AG09319 (cell line): Measurements from ENCODE around the gene ANKRD33.

Source experiments
- DNase-seq: peaks from one replicate; pipeline ENCODE4 v3.0.0-alpha.2; 2010; ENCODE audit warnings: low read depth; ENCODE audit errors: extremely low read depth
- CTCF ChIP-seq: IDR thresholded peaks from 2 replicates; pipeline ENCODE4 v1.5.1; 2011; ENCODE audit warnings: low read depth, mild to moderate bottlenecking, inconsistent platforms, low read length, moderate library complexity

Gene ANKRD33

GRCh38 chr12:51905471-51906429 lies 17.8 kb downstream of the ANKRD33 start:
- no peak for TF ChIP-seq CTCF
- DNase-seq: peak; percentile 42

DNA sequence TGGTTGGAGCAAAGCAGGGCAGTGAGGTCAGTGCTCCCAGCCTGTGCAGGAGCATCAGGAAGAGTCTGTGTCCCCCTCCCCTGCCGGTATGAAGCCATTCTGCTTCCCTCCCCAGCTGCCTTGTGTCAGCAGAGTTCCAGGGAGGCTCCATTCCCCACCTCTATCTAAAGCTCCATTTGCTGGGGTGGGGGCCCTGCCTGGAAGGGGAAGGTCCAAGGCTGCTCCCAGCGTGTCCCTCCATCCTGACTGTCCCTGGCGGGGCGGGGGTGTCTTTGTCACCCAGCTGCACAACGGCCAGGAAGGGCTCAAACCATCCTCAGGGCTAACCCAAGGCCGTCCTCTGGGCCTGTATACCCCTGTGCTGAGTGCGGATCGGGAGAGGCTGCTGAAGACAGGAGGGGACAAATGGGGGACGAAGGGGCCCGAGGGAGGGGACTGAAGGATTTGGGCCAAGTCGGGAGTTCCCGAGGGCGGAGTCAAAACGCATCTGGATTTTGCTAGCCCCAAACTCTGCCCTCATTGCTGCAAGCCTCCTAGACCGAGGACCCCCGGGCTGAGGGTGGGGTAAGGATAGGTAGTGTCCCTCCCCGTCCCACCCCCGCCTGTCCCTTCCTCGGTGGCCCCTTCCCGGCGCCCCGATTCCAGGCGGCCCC lies 18.7 kb downstream of the ANKRD33 start:
- DNase-seq: no peak
- TF ChIP-seq CTCF: no peak

- TF ChIP-seq CTCF: no peak
Observed at GRCh38 chr12:51907083-51907855, 19.4 kb downstream of the ANKRD33 start, which contains the start of gene ACVRL1. TSS of gene ACVRL1 (plus strand) at chr12:51907504. CDS start at chr12:51912475, 4,971 bp downstream.

DNA sequence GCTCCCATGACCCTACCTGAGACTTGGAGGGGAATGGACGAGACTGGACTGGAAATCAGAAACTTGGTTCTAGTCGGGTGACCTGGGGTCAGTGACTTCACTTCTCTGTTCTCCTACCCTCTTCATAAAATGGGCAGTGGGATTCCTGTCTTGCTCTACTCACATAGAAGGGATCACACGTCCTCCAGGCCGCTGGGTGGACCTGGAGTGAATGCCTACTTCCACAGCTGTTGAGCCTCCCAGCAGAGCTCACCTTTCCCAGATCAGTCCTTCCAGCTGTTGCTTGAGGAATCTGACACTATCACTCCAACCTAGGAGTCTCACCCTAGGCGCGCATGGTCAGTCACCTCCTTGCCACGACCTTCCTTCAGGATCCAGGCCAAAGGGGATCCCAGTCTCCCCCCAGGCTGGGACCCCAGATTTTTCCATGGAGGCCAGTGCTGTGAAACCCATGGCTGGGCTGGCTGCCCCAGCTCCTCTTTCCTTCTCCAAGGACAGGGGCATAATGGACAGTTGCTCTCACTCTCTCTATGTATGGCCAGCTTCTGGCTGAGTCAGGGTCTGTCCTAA lies 20.0 kb downstream of the ANKRD33 start:
- no peak for DNase-seq
- no peak for TF ChIP-seq CTCF

More at GRCh38 chr12:51907083-51907855, 19.4 kb downstream of the ANKRD33 start, which contains the start of gene ACVRL1:
- no peak for DNase-seq

DNA sequence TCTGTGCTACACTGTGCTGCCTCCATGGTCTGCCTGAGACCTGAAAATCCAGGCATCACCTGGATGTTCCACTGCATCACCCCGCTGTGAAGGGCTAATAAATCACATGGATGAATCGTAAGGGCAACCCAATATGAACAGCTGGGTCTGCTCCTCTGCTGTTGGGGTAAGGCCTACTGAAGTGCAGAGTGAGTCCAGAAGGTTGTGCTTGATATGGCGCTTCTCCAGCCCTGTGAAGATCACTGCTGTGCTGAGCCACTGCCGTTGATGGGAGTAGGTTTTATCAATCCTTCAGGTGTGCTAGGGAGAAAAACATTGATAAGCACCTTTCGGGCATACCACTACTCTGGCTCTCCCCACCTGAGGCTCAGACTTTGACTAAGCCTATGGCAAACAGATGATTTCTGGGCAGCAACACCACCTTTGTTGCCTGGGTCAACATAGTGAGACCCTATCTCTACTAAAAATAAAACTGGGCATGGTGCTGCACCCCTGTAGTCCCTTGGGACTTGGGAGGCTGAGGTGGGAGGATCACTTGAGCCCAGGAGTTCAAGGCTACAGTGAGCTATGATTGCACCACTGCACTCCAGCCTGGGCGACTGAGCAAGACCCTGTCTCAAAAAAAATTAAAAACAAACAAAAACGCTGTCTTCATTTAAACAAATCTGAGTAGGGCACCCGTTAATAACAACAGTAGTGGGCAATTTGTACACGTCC lies 21.1 kb downstream of the ANKRD33 start:
- no peak for TF ChIP-seq CTCF
- no peak for DNase-seq

- no peak for TF ChIP-seq CTCF
- no peak for DNase-seq
Observed at GRCh38 chr12:51910168-51910567, 22.3 kb downstream of the ANKRD33 start.
